WTC11 (cell line): ENCODE measurements around the gene RGS6. TPM values are rescaled to one million over a fixed set of nuclear protein-coding genes. Genes with fewer than 3 reads are reported as not detected.

ENCODE experiments used
- ATAC-seq: fragments of 200-7000 bp; cut with Tn5 transposase; 2 replicates; pipeline ENCODE4 v1.10.0; 2021; ENCODE audit warnings: mild to moderate bottlenecking, moderate library complexity
- CTCF ChIA-PET: fragments of 300-600 bp; sonication (Branson Sonifier 250); formaldehyde crosslinking; loops from one replicate; lab custom pipeline; 2021; ENCODE audit warnings: antibody characterized with exemption; lab: Charles Lee
- POLR2A ChIA-PET: fragments of 350-600 bp; sonication (Branson Sonifier 250); formaldehyde crosslinking; loops from one replicate; lab custom pipeline; 2021; ENCODE audit warnings: antibody characterized with exemption; lab: Charles Lee
- DNase-seq: peaks from one replicate; pipeline ENCODE4 v3.0.0; 2021; ENCODE audit warnings: low spot score
- H3K27ac Mint-ChIP-seq: 2 replicates; pipeline ENCODE4 v1.8.0; 2021; ENCODE audit warnings: mixed read lengths
- H3K27me3 Mint-ChIP-seq: 2 replicates; pipeline ENCODE4 v1.8.0; 2021; ENCODE audit warnings: low read depth, mild to moderate bottlenecking, moderate library complexity, mixed read lengths
- H3K36me3 Mint-ChIP-seq: 2 replicates; pipeline ENCODE4 v1.8.0; 2021; ENCODE audit warnings: mixed read lengths
- H3K4me1 Mint-ChIP-seq: 2 replicates; pipeline ENCODE4 v1.8.0; 2022; ENCODE audit warnings: mixed read lengths
- H3K4me3 Mint-ChIP-seq: 2 replicates; pipeline ENCODE4 v1.8.0; 2021; ENCODE audit warnings: mild to moderate bottlenecking, moderate library complexity, mixed read lengths
- H3K9me3 Mint-ChIP-seq: 2 replicates; pipeline ENCODE4 v1.8.0; 2021; ENCODE audit warnings: mixed read lengths
- CREB1 ChIP-seq: sonication (generic); formaldehyde crosslinking; IDR thresholded peaks from 2 replicates; pipeline ENCODE4 v1.8.0; 2023; ENCODE audit warnings: mild to moderate bottlenecking, missing genetic modification reagents
- ETV6 ChIP-seq: sonication (generic); formaldehyde crosslinking; IDR thresholded peaks from 2 replicates; pipeline ENCODE4 v1.8.1; 2022; ENCODE audit warnings: mild to moderate bottlenecking, missing genetic modification reagents
- HMGA2 ChIP-seq: fragments of 250-450 bp; sonication (Bioruptor Pico); IDR thresholded peaks from 2 replicates; pipeline ENCODE4 v1.4.0; 2021; ENCODE audit warnings: mild to moderate bottlenecking, moderate library complexity
- JAZF1 ChIP-seq: fragments of 250-450 bp; sonication (Bioruptor Pico); IDR thresholded peaks from 2 replicates; pipeline ENCODE4 v1.9.0; 2021; ENCODE audit warnings: moderate library complexity, mild to moderate bottlenecking, inconsistent platforms
- JUN ChIP-seq: sonication (generic); formaldehyde crosslinking; IDR thresholded peaks from 2 replicates; pipeline ENCODE4 v1.8.0; 2023; ENCODE audit warnings: mild to moderate bottlenecking, missing genetic modification reagents
- KAT7 ChIP-seq: sonication (generic); formaldehyde crosslinking; IDR thresholded peaks from 2 replicates; pipeline ENCODE4 v1.8.1; 2023; ENCODE audit warnings: missing genetic modification reagents, mild to moderate bottlenecking, borderline replicate concordance
- MYBL2 ChIP-seq: sonication (generic); formaldehyde crosslinking; IDR thresholded peaks from 2 replicates; pipeline ENCODE4 v1.8.1; 2023; ENCODE audit warnings: mild to moderate bottlenecking, moderate library complexity, missing genetic modification reagents
- NFATC4 ChIP-seq: fragments of 250-450 bp; sonication (Bioruptor Pico); IDR thresholded peaks from 2 replicates; pipeline ENCODE4 v1.9.0; 2021; ENCODE audit warnings: mild to moderate bottlenecking
- NFYB ChIP-seq: sonication (generic); formaldehyde crosslinking; conservative IDR thresholded peaks from 2 replicates; pipeline ENCODE4 v1.8.0; 2022; ENCODE audit warnings: low read depth, missing genetic modification reagents
- SMAD3 ChIP-seq: sonication (generic); formaldehyde crosslinking; IDR thresholded peaks from 2 replicates; pipeline ENCODE4 v1.8.0; 2022; ENCODE audit warnings: missing genetic modification reagents, mild to moderate bottlenecking, borderline replicate concordance
- total RNA-seq: library from RNA; stranded (reverse); gene quantifications from 3 replicates; pipeline ENCODE4 v1.2.3, GENCODE V29; 2021
- TF ChIP-seq, protein P1 (sequence below): sonication (generic); formaldehyde crosslinking; IDR thresholded peaks from 2 replicates; pipeline ENCODE4 v1.8.1; 2022; ENCODE audit warnings: mild to moderate bottlenecking, missing genetic modification reagents, moderate library complexity, borderline replicate concordance
- TF ChIP-seq, protein P2 (sequence below): sonication (generic); formaldehyde crosslinking; conservative IDR thresholded peaks from 2 replicates; pipeline ENCODE4 v1.8.1; 2023; ENCODE audit warnings: mild to moderate bottlenecking, low read depth, missing genetic modification reagents, moderate library complexity
- TF ChIP-seq, protein P3 (sequence below): fragments of 250-450 bp; sonication (Bioruptor Pico); IDR thresholded peaks from 2 replicates; pipeline ENCODE4 v1.9.0; 2021; ENCODE audit warnings: mild to moderate bottlenecking, borderline replicate concordance
- TF ChIP-seq, protein P4 (sequence below): fragments of 250-450 bp; sonication (Bioruptor Pico); conservative IDR thresholded peaks from 2 replicates; pipeline ENCODE4 v1.9.0; 2021; ENCODE audit warnings: mild to moderate bottlenecking
- TF ChIP-seq, protein P5 (sequence below): sonication (generic); formaldehyde crosslinking; conservative IDR thresholded peaks from 2 replicates; pipeline ENCODE4 v1.8.1; 2022; ENCODE audit warnings: mild to moderate bottlenecking, missing genetic modification reagents

The RGS6 gene
- total RNA-seq, 1 experiment from 2014 or later, result 1.0 TPM

DNA sequence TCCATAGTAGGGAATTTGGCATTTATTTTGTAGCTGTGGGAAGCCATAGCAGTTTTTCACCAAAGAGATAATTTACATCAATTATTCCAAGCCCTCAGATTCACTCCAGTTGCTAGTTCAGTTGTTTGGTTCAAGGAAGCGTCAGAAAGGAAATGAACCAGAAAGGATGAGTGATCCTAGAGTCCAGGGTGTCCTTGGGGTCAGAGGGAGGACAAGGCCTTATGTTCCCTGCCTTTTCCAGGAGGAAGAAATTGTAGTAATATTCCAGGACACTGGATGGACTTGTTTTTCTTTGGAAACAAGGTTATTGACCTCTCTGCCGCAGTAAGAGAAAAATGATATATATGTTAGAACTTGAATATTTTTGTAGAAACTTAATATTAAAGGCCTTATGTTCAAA is 409.5 kb downstream of the RGS6 start (continued):
- TF ChIP-seq, protein P1, sequence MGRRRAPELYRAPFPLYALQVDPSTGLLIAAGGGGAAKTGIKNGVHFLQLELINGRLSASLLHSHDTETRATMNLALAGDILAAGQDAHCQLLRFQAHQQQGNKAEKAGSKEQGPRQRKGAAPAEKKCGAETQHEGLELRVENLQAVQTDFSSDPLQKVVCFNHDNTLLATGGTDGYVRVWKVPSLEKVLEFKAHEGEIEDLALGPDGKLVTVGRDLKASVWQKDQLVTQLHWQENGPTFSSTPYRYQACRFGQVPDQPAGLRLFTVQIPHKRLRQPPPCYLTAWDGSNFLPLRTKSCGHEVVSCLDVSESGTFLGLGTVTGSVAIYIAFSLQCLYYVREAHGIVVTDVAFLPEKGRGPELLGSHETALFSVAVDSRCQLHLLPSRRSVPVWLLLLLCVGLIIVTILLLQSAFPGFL (CRISPR knock-in tag), result no peak
- no peak for TF ChIP-seq NFYB (CRISPR knock-in tag)

DNA sequence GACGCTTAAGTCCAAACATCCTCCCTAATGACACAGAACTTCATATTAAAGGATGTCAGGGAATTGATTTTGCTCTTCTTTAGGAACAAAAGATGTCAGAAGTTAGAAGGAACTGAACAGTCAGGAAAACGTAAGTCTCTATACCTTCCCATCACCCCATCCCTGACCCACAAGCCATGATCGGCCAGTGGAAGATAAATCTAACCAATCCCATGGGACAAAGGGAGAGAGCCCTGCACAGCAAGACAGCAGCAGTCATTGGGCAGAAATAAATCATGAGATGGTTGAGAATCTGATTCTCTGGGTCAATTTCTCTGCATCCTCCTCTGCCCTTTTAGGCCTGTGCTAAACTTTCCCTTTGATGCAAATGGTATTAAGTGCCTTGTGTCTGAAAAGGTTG is 414.9 kb downstream of the RGS6 start:
- H3K27me3 Mint-ChIP-seq, result 0 out of 2 replicates have a peak, but pooled peaks cover 2% of the 10 kb centered on the region
- CTCF ChIA-PET, result interaction anchor here (0.6 kb wide), 1 partner anchor 435 kb away, joined by 3 read pairs; no protein-coding TSS in a partner anchor
- no peak overlapping the region for H3K27ac Mint-ChIP-seq
- TF ChIP-seq KAT7, result no peak
- TF ChIP-seq NFATC4 (CRISPR knock-in tag), result no peak
- TF ChIP-seq, protein P2, sequence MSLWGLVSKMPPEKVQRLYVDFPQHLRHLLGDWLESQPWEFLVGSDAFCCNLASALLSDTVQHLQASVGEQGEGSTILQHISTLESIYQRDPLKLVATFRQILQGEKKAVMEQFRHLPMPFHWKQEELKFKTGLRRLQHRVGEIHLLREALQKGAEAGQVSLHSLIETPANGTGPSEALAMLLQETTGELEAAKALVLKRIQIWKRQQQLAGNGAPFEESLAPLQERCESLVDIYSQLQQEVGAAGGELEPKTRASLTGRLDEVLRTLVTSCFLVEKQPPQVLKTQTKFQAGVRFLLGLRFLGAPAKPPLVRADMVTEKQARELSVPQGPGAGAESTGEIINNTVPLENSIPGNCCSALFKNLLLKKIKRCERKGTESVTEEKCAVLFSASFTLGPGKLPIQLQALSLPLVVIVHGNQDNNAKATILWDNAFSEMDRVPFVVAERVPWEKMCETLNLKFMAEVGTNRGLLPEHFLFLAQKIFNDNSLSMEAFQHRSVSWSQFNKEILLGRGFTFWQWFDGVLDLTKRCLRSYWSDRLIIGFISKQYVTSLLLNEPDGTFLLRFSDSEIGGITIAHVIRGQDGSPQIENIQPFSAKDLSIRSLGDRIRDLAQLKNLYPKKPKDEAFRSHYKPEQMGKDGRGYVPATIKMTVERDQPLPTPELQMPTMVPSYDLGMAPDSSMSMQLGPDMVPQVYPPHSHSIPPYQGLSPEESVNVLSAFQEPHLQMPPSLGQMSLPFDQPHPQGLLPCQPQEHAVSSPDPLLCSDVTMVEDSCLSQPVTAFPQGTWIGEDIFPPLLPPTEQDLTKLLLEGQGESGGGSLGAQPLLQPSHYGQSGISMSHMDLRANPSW (CRISPR knock-in tag), result no peak
- TF ChIP-seq MYBL2 (CRISPR knock-in tag), result no peak
- no peak for TF ChIP-seq CREB1 (CRISPR knock-in tag)
- no peak for TF ChIP-seq NFYB (CRISPR knock-in tag)
- TF ChIP-seq, protein P3, sequence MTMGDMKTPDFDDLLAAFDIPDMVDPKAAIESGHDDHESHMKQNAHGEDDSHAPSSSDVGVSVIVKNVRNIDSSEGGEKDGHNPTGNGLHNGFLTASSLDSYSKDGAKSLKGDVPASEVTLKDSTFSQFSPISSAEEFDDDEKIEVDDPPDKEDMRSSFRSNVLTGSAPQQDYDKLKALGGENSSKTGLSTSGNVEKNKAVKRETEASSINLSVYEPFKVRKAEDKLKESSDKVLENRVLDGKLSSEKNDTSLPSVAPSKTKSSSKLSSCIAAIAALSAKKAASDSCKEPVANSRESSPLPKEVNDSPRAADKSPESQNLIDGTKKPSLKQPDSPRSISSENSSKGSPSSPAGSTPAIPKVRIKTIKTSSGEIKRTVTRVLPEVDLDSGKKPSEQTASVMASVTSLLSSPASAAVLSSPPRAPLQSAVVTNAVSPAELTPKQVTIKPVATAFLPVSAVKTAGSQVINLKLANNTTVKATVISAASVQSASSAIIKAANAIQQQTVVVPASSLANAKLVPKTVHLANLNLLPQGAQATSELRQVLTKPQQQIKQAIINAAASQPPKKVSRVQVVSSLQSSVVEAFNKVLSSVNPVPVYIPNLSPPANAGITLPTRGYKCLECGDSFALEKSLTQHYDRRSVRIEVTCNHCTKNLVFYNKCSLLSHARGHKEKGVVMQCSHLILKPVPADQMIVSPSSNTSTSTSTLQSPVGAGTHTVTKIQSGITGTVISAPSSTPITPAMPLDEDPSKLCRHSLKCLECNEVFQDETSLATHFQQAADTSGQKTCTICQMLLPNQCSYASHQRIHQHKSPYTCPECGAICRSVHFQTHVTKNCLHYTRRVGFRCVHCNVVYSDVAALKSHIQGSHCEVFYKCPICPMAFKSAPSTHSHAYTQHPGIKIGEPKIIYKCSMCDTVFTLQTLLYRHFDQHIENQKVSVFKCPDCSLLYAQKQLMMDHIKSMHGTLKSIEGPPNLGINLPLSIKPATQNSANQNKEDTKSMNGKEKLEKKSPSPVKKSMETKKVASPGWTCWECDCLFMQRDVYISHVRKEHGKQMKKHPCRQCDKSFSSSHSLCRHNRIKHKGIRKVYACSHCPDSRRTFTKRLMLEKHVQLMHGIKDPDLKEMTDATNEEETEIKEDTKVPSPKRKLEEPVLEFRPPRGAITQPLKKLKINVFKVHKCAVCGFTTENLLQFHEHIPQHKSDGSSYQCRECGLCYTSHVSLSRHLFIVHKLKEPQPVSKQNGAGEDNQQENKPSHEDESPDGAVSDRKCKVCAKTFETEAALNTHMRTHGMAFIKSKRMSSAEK (CRISPR knock-in tag), result no peak
- TF ChIP-seq, protein P4, sequence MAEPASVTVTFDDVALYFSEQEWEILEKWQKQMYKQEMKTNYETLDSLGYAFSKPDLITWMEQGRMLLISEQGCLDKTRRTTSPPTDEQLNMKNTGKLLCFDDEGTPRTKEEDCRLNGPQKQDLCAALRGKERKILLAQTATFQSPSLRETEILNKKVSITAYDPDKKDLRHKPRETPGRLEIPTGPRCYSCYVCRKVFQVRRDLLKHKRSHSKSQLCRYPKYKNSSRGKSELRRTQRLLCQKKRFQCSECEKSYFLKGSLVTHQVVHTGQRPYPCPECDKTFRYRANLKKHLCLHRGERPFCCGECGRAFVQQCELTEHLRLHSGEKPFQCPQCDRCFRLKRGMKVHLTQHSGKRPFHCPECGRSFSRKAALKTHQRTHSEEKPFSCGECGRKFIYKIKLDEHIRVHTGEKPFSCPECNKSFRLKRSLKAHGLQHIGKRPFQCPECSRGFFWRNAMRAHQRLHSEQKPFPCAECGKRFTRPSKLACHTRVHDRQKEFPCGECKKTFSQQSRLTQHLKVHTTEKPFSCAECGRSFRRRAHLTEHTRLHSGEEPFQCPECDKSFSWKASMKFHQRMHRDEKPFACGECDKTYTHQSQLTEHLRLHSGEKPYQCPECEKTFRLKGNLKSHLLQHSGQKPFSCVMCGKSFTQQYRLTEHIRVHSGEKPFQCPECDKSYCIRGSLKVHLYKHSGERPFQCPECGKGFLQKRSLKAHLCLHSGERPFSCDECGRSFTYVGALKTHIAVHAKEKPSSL, result no peak
- TF ChIP-seq, all 79 proteins: peak for 0
- Mint-ChIP-seq H3K4me1 (no peaks in the 10 kb centered on the region), H3K4me3 (no peak overlapping the region), H3K9me3 (peaks cover 24% of the 10 kb centered on the region), H3K36me3 (peaks cover 10% of the 10 kb centered on the region)
- DNase-seq (no peak), ATAC-seq (no peak)
- POLR2A ChIA-PET, result no interaction called here

DNA sequence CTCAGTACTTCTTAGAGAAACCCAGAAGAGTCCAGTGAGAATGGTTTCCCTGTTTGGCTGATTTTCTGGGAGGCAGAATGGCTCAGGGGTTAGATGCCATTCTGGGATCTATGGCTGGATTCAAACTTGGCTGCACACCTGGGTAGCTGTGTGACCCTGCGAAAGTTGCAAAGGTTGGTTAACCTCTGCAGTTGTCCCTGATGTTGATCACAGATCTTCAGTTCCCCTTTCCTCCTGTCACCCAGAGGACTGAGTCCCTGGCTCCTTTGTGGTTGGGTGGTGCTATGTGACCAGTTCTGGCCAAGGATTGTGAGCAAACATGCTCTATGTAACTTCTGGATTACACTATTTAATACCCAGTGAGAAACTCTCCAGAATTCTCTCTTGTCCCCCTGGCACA is 418.0 kb downstream of the RGS6 start:
- no peak for TF ChIP-seq HMGA2 (CRISPR knock-in tag)
- no peak for TF ChIP-seq JAZF1 (CRISPR knock-in tag)
- no peak for TF ChIP-seq ETV6 (CRISPR knock-in tag)
- TF ChIP-seq SMAD3 (CRISPR knock-in tag), result no peak
- TF ChIP-seq, protein P5, sequence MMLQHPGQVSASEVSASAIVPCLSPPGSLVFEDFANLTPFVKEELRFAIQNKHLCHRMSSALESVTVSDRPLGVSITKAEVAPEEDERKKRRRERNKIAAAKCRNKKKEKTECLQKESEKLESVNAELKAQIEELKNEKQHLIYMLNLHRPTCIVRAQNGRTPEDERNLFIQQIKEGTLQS, result no peak
- TF ChIP-seq JUN (CRISPR knock-in tag), result no peak
- H3K9me3 Mint-ChIP-seq, result 0 out of 2 replicates have a peak, but pooled peaks cover 4% of the 10 kb centered on the region
- 0 out of 2 replicates have a peak, but pooled peaks cover 2% of the 10 kb centered on the region for H3K27me3 Mint-ChIP-seq
- no peak overlapping the region for H3K4me3 Mint-ChIP-seq
- no peaks in the 10 kb centered on the region for H3K4me1 Mint-ChIP-seq
- no peaks in the 10 kb centered on the region for H3K36me3 Mint-ChIP-seq
- POLR2A ChIA-PET, result no interaction called here
- no peak for ATAC-seq
- CTCF ChIA-PET, result no interaction called here
- no peak overlapping the region for H3K27ac Mint-ChIP-seq
- no peak for DNase-seq
